H9 (cell line): ENCODE measurements around the gene ACOT8. TPM values are rescaled to one million over a fixed set of nuclear protein-coding genes. Genes with fewer than 3 reads are reported as not detected.

Experiments used
- DNase-seq: peaks from one replicate; pipeline ENCODE4 v3.0.0-alpha.2; 2017
- H2AFZ ChIP-seq: one replicate; pipeline ENCODE4 v1.6.1; 2013; ENCODE audit warnings: mild to moderate bottlenecking, low read length, control low read depth, moderate library complexity
- H2AK5ac ChIP-seq: 2 replicates; pipeline ENCODE4 v1.6.1; 2013; ENCODE audit warnings: low read length, control low read depth, mixed read lengths; ENCODE audit not compliant: insufficient read length
- H2BK120ac ChIP-seq: one replicate; pipeline ENCODE4 v1.6.1; 2013; ENCODE audit warnings: low read depth, mild to moderate bottlenecking, low read length, control low read depth, inconsistent platforms; ENCODE audit not compliant: poor library complexity, severe bottlenecking
- H2BK12ac ChIP-seq: 2 replicates; pipeline ENCODE4 v1.6.1; 2013; ENCODE audit warnings: low read length, control low read depth, mixed read lengths, low read depth; ENCODE audit not compliant: insufficient read length
- H2BK15ac ChIP-seq: 2 replicates; pipeline ENCODE4 v1.6.1; 2013; ENCODE audit warnings: low read depth, low read length, control low read depth
- H2BK20ac ChIP-seq: one replicate; pipeline ENCODE4 v1.6.1; 2013; ENCODE audit warnings: low read depth, mild to moderate bottlenecking, low read length, control low read depth, inconsistent platforms; ENCODE audit not compliant: poor library complexity, severe bottlenecking
- H2BK5ac ChIP-seq: 2 replicates; pipeline ENCODE4 v1.6.1; 2013; ENCODE audit warnings: low read length, control low read depth, mixed read lengths; ENCODE audit not compliant: insufficient read length
- H3K14ac ChIP-seq: 2 replicates; pipeline ENCODE4 v1.6.1; 2013; ENCODE audit warnings: low read length, control low read depth; ENCODE audit not compliant: insufficient read depth
- H3K18ac ChIP-seq: 2 replicates; pipeline ENCODE4 v1.6.1; 2013; ENCODE audit warnings: low read depth, mild to moderate bottlenecking, mixed read lengths, low read length, control low read depth; ENCODE audit not compliant: insufficient read length
- H3K23ac ChIP-seq: 2 replicates; pipeline ENCODE4 v1.6.1; 2013; ENCODE audit warnings: low read length, control low read depth, mixed read lengths, low read depth; ENCODE audit not compliant: insufficient read length
- H3K23me2 ChIP-seq: 2 replicates; pipeline ENCODE4 v1.6.1; 2013; ENCODE audit warnings: low read depth, mild to moderate bottlenecking, mixed read lengths, low read length, control low read depth; ENCODE audit not compliant: insufficient read length, poor library complexity, severe bottlenecking
- H3K27ac ChIP-seq: 2 replicates; pipeline ENCODE4 v1.5.1; 2013; ENCODE audit warnings: low read length, control low read depth, mixed read lengths, low read depth; ENCODE audit not compliant: insufficient read length
- H3K27me3 ChIP-seq: 2 replicates; pipeline ENCODE4 v1.6.1; 2013; ENCODE audit warnings: low read length, control low read depth, inconsistent platforms; ENCODE audit not compliant: insufficient read depth
- H3K4ac ChIP-seq: 2 replicates; pipeline ENCODE4 v1.6.1; 2013; ENCODE audit warnings: low read depth, mild to moderate bottlenecking, control low read depth, inconsistent platforms, low read length, moderate library complexity
- H3K4me1 ChIP-seq: 2 replicates; pipeline ENCODE4 v1.6.1; 2013; ENCODE audit warnings: low read length, control low read depth, inconsistent platforms; ENCODE audit not compliant: insufficient read depth
- H3K4me2 ChIP-seq: 2 replicates; pipeline ENCODE4 v1.6.1; 2013; ENCODE audit warnings: low read length, control low read depth, mixed read lengths; ENCODE audit not compliant: insufficient read length, insufficient read depth
- H3K56ac ChIP-seq: 2 replicates; pipeline ENCODE4 v1.6.1; 2013; ENCODE audit warnings: low read depth, mild to moderate bottlenecking, mixed read lengths, low read length, control low read depth; ENCODE audit not compliant: insufficient read length
- H3K79me1 ChIP-seq: 2 replicates; pipeline ENCODE4 v1.6.1; 2013; ENCODE audit warnings: low read depth, mild to moderate bottlenecking, moderate library complexity, low read length, control low read depth, inconsistent platforms; ENCODE audit not compliant: insufficient read depth, poor library complexity, severe bottlenecking
- H3K79me2 ChIP-seq: 2 replicates; pipeline ENCODE4 v1.6.1; 2013; ENCODE audit warnings: low read length, control low read depth, inconsistent platforms; ENCODE audit not compliant: insufficient read depth
- H3K9ac ChIP-seq: 2 replicates; pipeline ENCODE4 v1.6.1; 2013; ENCODE audit warnings: low read length, control low read depth, mixed read lengths; ENCODE audit not compliant: insufficient read length; ENCODE audit errors: extremely low read depth
- H3K9me3 ChIP-seq: one replicate; pipeline ENCODE4 v1.6.1; 2013; ENCODE audit warnings: low read depth, low read length, inconsistent platforms; ENCODE audit not compliant: control insufficient read depth
- H3T11ph ChIP-seq: one replicate; pipeline ENCODE4 v1.6.1; 2013; ENCODE audit warnings: mild to moderate bottlenecking, low read length, control low read depth, inconsistent platforms
- H4K20me1 ChIP-seq: one replicate; pipeline ENCODE4 v1.6.1; 2013; ENCODE audit not compliant: control insufficient read depth, insufficient read length, insufficient read depth
- H4K5ac ChIP-seq: 2 replicates; pipeline ENCODE4 v1.6.1; 2013; ENCODE audit warnings: low read depth, mild to moderate bottlenecking, mixed read lengths, low read length, control low read depth; ENCODE audit not compliant: insufficient read length
- H4K8ac ChIP-seq: replicated peaks from 2 replicates; pipeline ENCODE4 v1.6.1; 2013; ENCODE audit warnings: low read length, control low read depth, mixed read lengths, low read depth; ENCODE audit not compliant: insufficient read length
- H4K91ac ChIP-seq: 2 replicates; pipeline ENCODE4 v1.6.1; 2013; ENCODE audit warnings: low read depth, mild to moderate bottlenecking, moderate library complexity, mixed read lengths, low read length, control low read depth; ENCODE audit not compliant: insufficient read length
- H3K27ac Mint-ChIP-seq, 3 experiments: 2 replicates in 2 of 3; 3 replicates in 1 of 3; pipeline ENCODE4 v1.8.0; 2020 to 2021; ENCODE audit warnings: mixed read lengths in 3 of 3, mild to moderate bottlenecking in 1 of 3, moderate library complexity in 1 of 3
- H3K27me3 Mint-ChIP-seq: 2 replicates; pipeline ENCODE4 v1.8.0; 2021; ENCODE audit warnings: low read depth, mild to moderate bottlenecking, moderate library complexity, mixed read lengths
- H3K36me3 Mint-ChIP-seq, 3 experiments: 2 replicates in 2 of 3; 3 replicates in 1 of 3; pipeline ENCODE4 v1.8.0; 2020 to 2021; ENCODE audit warnings: low read depth in 3 of 3, mixed read lengths in 3 of 3; ENCODE audit not compliant: insufficient read depth in 1 of 3
- H3K4me1 Mint-ChIP-seq, 2 experiments: 2 replicates each; pipeline ENCODE4 v1.8.0; 2020; ENCODE audit warnings: mixed read lengths in 2 of 2
- H3K4me3 Mint-ChIP-seq, 2 experiments: 2 replicates in 1 of 2; 3 replicates in 1 of 2; pipeline ENCODE4 v1.8.0; 2020 to 2021; ENCODE audit warnings: mild to moderate bottlenecking in 2 of 2, mixed read lengths in 2 of 2, moderate library complexity in 1 of 2
- H3K9me3 Mint-ChIP-seq, 2 experiments: 2 replicates in 1 of 2; 3 replicates in 1 of 2; pipeline ENCODE4 v1.8.0; 2020; ENCODE audit warnings: mild to moderate bottlenecking in 2 of 2, mixed read lengths in 2 of 2, moderate library complexity in 1 of 2
- CTCF ChIP-seq: fragments of 200-600 bp; sonication (generic); conservative IDR thresholded peaks from 3 replicates; pipeline ENCODE4 v1.8.0; 2021; ENCODE audit warnings: antibody characterized with exemption, mild to moderate bottlenecking
- WGBS: extraction: QIAGEN DNeasy Blood & Tissue Kit; methylation state at CpG from one replicate; pipeline ENCODE4 v1.1.7; 2013; ENCODE audit warnings: missing lambda C conversion rate, low lambda C conversion rate, mixed read lengths; ENCODE audit not compliant: insufficient read length; ENCODE audit errors: extremely low coverage; 5-methylcytosine and 5-hydroxymethylcytosine counted together
- total RNA-seq: library from RNA; stranded (reverse); gene quantifications from 2 replicates; pipeline ENCODE4 v1.2.1, GENCODE V29; 2021

The ACOT8 gene
- total RNA-seq, 1 experiment from 2014 or later, result 26.7 TPM

DNA sequence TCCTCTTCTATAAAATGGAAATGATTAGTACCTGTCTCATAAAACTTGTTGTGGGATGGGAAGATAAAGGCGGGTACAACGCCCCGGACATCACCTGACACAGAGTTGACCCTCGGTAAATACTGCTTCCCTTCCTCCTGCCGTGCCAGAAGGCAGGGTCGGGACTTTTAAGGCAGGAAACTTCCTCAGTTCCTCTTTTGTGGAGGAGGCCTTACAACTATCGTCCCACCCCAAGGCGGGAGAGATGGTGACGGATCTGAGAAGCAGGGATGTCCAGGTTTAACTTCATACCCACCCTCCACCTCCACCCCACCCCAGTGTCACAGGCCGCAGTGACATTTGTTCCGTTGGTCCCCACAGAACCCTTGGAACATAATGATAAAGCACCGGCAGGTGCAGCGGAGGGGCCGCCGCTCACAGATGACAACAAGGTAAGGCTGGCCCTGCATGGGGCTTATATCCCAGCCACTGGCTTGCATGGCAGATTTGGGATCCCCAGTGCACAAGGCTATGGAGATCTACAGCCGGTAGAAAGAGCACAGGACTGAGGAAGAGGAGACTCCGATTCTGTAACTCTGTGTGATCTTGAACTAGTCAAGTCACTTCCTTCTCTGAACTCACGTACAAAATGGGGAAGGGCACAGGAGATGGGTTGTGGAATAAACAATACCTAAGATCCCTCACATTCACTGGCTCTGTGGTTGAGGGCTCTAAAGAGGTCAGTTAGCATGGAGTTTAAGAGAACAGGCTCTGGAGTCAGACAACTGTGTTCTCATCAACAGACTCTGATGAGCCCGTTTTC, 64.7 kb downstream of the ACOT8 start:
- Mint-ChIP-seq H3K4me3 (peak overlapping the region; percentile 85 to 89), H3K4me1 (peaks cover 7 to 11% of the 10 kb centered on the region in 2 experiments), H3K9me3 (no peaks in the 10 kb centered on the region; a peak in 1 of 5 replicates), H3K36me3 (peaks cover 22 to 39% (median 38%) of the 10 kb centered on the region in 3 experiments; a peak in 6 of 7 replicates), H3K27ac (peak overlapping the region in 2 of 3 experiments; percentile 78 to 91; a peak in 3 of 7 replicates), H3K27me3 (peaks cover 3% of the 10 kb centered on the region)
- H3K18ac ChIP-seq, result no peak overlapping the region
- H4K5ac ChIP-seq, result no peak overlapping the region
- no peaks in the 10 kb centered on the region for H3K79me2 ChIP-seq
- no peaks in the 10 kb centered on the region for H3K79me1 ChIP-seq
- H3K4me1 ChIP-seq, result peaks cover 5% of the 10 kb centered on the region
- H3K27me3 ChIP-seq, result no peaks in the 10 kb centered on the region
- TF ChIP-seq CTCF, result no peak
- H3K9ac ChIP-seq, result peak overlapping the region; percentile 68
- peaks cover 4% of the 10 kb centered on the region for H3K23me2 ChIP-seq
- H4K91ac ChIP-seq, result no peak overlapping the region
- DNase-seq, result no peak
- no peak overlapping the region for H2BK20ac ChIP-seq
- no peak overlapping the region for H3K23ac ChIP-seq
- no peak overlapping the region for H3K56ac ChIP-seq
- H3K9me3 ChIP-seq, result no peaks in the 10 kb centered on the region
- H3T11ph ChIP-seq, result no peak overlapping the region
- no peak overlapping the region for H3K27ac ChIP-seq
- H2BK5ac ChIP-seq, result no peak overlapping the region
- H2AK5ac ChIP-seq, result no peak overlapping the region
- peak overlapping the region; percentile 97 for H3K4me2 ChIP-seq
- WGBS, result no CpG with 5 or more reads among the region's 19 CpGs
- no peak overlapping the region for H2BK120ac ChIP-seq
- H4K8ac ChIP-seq, result no peak overlapping the region
- no peak overlapping the region for H2BK12ac ChIP-seq
- H4K20me1 ChIP-seq, result no peaks in the 10 kb centered on the region
- H3K4ac ChIP-seq, result no peak overlapping the region
- H3K14ac ChIP-seq, result no peak overlapping the region
- no peak overlapping the region for H2BK15ac ChIP-seq
- H2AFZ ChIP-seq, result no peak overlapping the region

Other genes with a start within 250 kb of the ACOT8 start
- gene WFDC10A, start 227.7 kb downstream of the ACOT8 start, total RNA-seq, result not detected in 2 replicates
- gene WFDC9, start 226.1 kb downstream of the ACOT8 start, total RNA-seq, result not detected in 2 replicates
- gene WFDC11, start 187.2 kb downstream of the ACOT8 start, total RNA-seq, result not detected in 2 replicates
- not detected in 2 replicates for gene WFDC13, start 155.4 kb downstream of the ACOT8 start, total RNA-seq
- gene WFDC10B, start 152.4 kb downstream of the ACOT8 start, total RNA-seq, result not detected in 2 replicates
- not detected in 2 replicates for gene SPINT4, start 135.0 kb downstream of the ACOT8 start, total RNA-seq
- gene WFDC3, start 65.5 kb downstream of the ACOT8 start, total RNA-seq, result 0.35 TPM in 1 of 2 replicates, not detected in the other
- 35.5 and 36.3 TPM in 2 replicates for gene DNTTIP1, start 65.4 kb downstream of the ACOT8 start, total RNA-seq
- gene UBE2C, start 44.7 kb downstream of the ACOT8 start, total RNA-seq, result 254 and 268 TPM in 2 replicates
- 3.1 and 4.6 TPM in 2 replicates for gene TNNC2, start 30.1 kb downstream of the ACOT8 start, total RNA-seq
- gene SNX21, start 23.6 kb downstream of the ACOT8 start, total RNA-seq, result 18.9 and 20.5 TPM in 2 replicates
- gene ZSWIM3, start 222 bp upstream of the ACOT8 start, total RNA-seq, result 8.0 and 8.2 TPM in 2 replicates
- gene ZSWIM1, start 23.8 kb upstream of the ACOT8 start, total RNA-seq, result 12.0 and 13.0 TPM in 2 replicates
- 1.8 and 2.4 TPM in 2 replicates for gene SPATA25, start 30.2 kb upstream of the ACOT8 start, total RNA-seq
- gene NEURL2, start 33.8 kb upstream of the ACOT8 start, total RNA-seq, result 5.4 and 5.8 TPM in 2 replicates
- 59.6 and 64.4 TPM in 2 replicates for gene CTSA, start 33.9 kb upstream of the ACOT8 start, total RNA-seq
- gene PLTP, start 54.8 kb upstream of the ACOT8 start, total RNA-seq, result 61.4 and 62.5 TPM in 2 replicates
- gene PCIF1, start 77.3 kb upstream of the ACOT8 start, total RNA-seq, result 26.6 and 26.8 TPM in 2 replicates
- gene ZNF335, start 114.8 kb upstream of the ACOT8 start, total RNA-seq, result 19.7 and 21.1 TPM in 2 replicates
- gene MMP9, start 151.5 kb upstream of the ACOT8 start, total RNA-seq, result 2.0 and 2.7 TPM in 2 replicates
- 7.3 and 8.7 TPM in 2 replicates for gene SLC12A5, start 171.8 kb upstream of the ACOT8 start, total RNA-seq
- 55.7 and 60.1 TPM in 2 replicates for gene NCOA5, start 232.6 kb upstream of the ACOT8 start, total RNA-seq